NB4 (cell line): ENCODE measurements around the gene ABCG1.

Experiments
- DNase-seq: peaks from one replicate; pipeline ENCODE4 v3.0.0; 2010; ENCODE audit warnings: low read depth
- H3K4me3 ChIP-seq: one replicate; pipeline ENCODE4 v1.5.1; 2011; ENCODE audit warnings: mild to moderate bottlenecking, low read depth, low read length, moderate library complexity
- MYC ChIP-seq: IDR thresholded peaks from 2 replicates; pipeline ENCODE4 v1.6.1; 2011; ENCODE audit warnings: low read depth, low read length
- POLR2A ChIP-seq: IDR thresholded peaks from 2 replicates; pipeline ENCODE4 v1.6.1; 2011; ENCODE audit warnings: mild to moderate bottlenecking; ENCODE audit not compliant: insufficient read length; ENCODE audit errors: extremely low read depth
- TF ChIP-seq, protein P1 (sequence below): IDR thresholded peaks from one replicate; pipeline ENCODE4 v1.5.1; 2012; ENCODE audit warnings: low read depth, low read length
- TF ChIP-seq, protein P2 (sequence below): IDR thresholded peaks from 2 replicates; pipeline ENCODE4 v1.6.1; 2011; ENCODE audit warnings: low read depth, low read length

Gene ABCG1

DNA sequence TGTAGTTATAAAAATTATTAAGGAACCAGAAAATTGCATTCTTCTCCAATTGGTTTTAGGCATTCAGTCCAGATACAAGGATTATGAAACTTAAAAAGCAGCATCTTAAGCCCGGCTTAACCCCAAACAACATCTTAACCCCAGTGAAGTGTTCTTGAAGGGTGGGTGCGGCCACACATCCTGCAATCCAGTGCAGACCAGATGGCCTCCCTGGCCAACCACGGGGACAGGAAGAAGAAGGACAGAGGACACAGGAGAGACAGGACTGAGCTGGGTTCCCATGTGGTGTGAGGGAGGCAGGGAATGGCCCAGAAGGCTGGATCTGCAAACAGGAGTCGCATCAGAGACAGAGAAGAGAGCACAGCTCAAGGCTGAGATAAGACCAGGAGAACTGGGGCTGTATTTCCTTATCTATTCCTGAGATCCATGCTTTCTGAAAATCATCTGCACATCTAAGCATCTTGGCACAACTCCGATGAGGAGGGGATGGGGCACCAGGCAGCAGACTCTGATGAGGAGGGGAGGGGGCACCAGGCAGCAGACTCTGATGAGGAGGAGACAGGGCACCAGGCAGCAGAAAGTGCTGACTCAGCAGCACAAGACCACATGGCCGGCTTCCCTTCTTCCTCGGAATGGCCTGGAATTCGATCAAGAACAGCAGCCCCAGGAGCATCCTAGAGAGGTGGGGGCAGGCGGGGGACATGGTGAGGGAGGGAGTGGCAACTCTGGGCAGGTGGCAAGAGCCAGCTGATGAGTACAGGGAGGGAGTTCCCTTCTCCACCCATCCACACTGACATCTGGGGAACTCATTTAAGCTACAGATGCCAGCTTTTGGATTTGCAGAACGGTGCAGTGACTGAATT, 26.6 kb downstream of the ABCG1 start:
- DNase-seq, result no peak
- H3K4me3 ChIP-seq, result no peak overlapping the region
- TF ChIP-seq, protein P1, sequence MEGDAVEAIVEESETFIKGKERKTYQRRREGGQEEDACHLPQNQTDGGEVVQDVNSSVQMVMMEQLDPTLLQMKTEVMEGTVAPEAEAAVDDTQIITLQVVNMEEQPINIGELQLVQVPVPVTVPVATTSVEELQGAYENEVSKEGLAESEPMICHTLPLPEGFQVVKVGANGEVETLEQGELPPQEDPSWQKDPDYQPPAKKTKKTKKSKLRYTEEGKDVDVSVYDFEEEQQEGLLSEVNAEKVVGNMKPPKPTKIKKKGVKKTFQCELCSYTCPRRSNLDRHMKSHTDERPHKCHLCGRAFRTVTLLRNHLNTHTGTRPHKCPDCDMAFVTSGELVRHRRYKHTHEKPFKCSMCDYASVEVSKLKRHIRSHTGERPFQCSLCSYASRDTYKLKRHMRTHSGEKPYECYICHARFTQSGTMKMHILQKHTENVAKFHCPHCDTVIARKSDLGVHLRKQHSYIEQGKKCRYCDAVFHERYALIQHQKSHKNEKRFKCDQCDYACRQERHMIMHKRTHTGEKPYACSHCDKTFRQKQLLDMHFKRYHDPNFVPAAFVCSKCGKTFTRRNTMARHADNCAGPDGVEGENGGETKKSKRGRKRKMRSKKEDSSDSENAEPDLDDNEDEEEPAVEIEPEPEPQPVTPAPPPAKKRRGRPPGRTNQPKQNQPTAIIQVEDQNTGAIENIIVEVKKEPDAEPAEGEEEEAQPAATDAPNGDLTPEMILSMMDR, result no peak
- TF ChIP-seq, protein P2, sequence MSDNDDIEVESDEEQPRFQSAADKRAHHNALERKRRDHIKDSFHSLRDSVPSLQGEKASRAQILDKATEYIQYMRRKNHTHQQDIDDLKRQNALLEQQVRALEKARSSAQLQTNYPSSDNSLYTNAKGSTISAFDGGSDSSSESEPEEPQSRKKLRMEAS, result no peak
- no peak for TF ChIP-seq MYC
- no peak for TF ChIP-seq POLR2A

DNA sequence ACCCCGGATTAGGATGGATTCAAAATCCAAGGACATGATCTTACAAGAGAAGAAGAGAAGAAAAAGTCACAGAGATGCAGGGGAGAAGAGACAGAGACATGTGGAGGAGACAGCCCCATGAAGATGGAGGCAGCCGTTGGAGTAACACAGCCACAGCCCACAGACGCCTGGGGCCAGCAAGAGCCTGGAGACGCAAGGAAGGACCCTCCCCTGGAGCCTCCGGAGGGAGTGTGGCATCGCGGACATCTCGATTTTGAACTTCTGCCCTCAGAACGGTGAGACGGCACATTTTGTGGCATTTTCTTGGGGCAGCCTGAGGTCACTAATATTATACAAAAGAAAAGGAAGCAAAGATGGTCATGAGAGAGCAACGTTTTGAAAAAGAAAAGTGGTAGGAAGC, 28.8 kb downstream of the ABCG1 start:
- no peak for DNase-seq
- TF ChIP-seq POLR2A (no peak), MYC (no peak)
- TF ChIP-seq, protein P1, result no peak
- TF ChIP-seq, protein P2, result no peak

DNA sequence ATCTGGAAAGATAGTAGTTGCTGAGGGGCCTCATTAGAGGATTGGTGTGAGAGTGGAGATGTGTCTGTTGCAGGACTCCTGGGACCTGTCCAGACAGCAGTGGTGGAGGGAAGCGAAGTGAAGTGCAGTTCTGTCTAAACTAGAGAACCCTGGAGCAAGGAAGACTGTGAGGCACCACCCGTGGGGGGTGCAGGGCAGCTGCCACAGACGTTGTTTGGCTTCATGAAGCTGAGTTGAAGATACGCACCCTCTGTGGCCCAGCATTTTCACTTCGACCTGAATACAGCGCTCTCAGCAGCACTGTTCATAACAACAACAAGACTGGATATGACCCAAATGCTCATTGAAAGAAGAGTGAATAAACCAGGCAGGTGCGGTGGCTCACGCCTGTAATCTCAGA, 29.3 kb downstream of the ABCG1 start:
- no peak overlapping the region for H3K4me3 ChIP-seq
- TF ChIP-seq, protein P2, result no peak
- TF ChIP-seq, protein P1, result no peak
- TF ChIP-seq MYC, result no peak
- no peak for TF ChIP-seq POLR2A
- no peak for DNase-seq

More for the DNA sequence above, 28.8 kb downstream of the ABCG1 start:
- no peak overlapping the region for H3K4me3 ChIP-seq

DNA sequence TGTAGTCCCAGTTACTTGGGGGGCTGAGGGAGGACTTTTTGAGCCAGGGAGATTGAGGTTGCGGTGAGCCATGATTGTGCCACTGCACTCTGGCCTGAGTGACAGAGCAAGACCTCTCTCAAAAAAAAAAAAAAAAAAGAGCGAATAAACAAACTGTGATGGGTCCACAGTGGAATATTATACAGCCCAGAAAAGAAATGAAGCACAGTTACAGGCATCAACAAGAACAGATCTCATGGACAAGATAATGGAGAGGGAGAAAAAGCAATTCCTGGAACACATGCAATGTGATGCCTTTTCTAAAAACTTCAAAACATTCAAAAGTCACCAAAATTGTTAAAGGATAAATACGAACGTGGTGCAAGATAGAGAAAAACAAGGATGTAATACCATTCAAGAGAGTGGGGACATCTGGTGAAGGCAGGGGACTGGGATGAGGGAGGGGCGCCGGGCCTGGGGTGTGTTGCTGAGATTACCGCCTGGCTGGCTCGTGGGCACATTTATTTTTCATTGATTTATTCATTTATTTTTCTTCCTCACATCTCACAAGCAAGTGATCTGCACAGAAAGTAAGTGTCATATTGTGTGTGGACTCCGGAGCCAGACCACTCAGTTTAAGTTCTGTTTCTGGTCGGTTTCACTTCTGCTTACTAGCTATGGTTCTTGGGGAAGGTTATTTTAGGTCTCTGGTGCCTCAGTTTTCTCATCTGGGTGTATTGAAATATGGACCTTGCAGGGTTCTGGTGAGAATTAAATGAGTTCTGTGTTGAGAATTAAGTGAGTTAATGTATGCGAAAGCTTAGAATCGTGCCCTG, 30.1 kb downstream of the ABCG1 start:
- no peak overlapping the region for H3K4me3 ChIP-seq
- DNase-seq, result peak; percentile 59
- TF ChIP-seq, protein P1, result no peak
- TF ChIP-seq, protein P2, result no peak
- no peak for TF ChIP-seq MYC
- no peak for TF ChIP-seq POLR2A

DNA sequence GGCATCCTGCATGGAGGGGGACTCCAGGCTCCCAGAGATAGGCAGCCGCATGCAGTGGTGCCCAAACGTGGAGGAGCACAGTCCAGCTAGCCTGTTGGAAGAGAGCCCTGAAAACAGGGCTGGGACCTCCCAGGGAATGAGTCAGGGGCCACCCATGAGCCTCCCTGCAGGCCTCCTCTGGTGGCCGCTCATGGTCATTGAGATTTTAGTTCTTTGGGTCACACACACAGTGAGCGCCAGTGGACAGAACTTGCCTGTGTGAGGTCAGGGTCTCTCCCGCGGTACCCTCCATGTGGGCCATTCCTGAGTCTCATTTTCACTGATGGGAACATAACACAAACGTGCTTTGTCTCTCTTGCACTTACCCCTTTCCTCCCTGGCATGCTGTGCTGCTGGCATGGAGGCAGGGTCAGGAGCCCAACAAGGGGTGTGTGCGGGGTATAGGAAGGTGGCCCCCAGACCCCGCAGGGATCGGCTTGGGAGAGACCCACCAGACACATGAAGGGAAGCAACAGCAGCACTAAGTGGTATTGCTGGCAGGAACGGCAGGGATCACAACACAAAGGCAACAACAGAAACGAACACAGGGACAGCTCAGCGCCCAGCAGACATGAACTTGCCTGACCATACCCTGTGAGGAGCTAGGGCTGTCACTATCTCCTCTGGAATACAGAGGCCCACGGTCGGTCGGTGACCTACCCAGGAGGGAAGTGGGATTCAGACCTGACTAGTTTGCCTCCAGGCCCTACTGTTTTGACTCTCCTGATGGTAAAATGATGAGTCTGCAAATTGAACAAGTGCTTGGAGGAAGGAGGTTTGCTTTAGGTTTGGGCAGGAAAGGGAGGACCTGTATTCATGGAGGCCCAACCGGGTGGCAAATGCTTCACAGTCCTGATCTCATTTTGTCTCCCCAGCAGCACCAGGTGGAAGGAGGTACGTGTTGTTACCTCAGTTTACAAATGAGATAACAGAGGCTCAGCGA, 31.8 kb downstream of the ABCG1 start:
- TF ChIP-seq MYC (no peak), POLR2A (no peak)
- TF ChIP-seq, protein P2, result no peak
- TF ChIP-seq, protein P1, result no peak
- no peak overlapping the region for H3K4me3 ChIP-seq
- no peak for DNase-seq
